ENCODE results near the gene ACOX3.

- TF ChIP-seq CTCF (IDR thresholded peaks at IDR 0.05) (no peak), POLR2A (IDR thresholded peaks at IDR 0.05) (no peak)
Observed at GRCh38 chr4:8467016-8467415, 26.5 kb upstream of the ACOX3 start.
